Memory B cell (primary cell): ENCODE measurements around the gene TMEM163.
"Not testable (repeated sequence)": the region's sequence is repeated elsewhere in the genome, so short reads cannot be mapped to it uniquely, and the experiment has no call there.

Experiments used
- ATAC-seq: fragments of 150-1000 bp; cut with Tn5 transposase; 2 replicates; pipeline ENCODE4 v1.10.0; 2021; ENCODE audit warnings: low read depth, mild to moderate bottlenecking, moderate library complexity
- DNase-seq, 2 donors: peaks; one replicate each; pipeline ENCODE4 v3.0.0; 2022; ENCODE audit warnings: low spot score in 2 of 2
- H3K27ac Mint-ChIP-seq: one replicate; pipeline ENCODE4 v1.8.0; 2022; ENCODE audit warnings: mild to moderate bottlenecking, moderate library complexity, mixed read lengths
- H3K27me3 Mint-ChIP-seq: one replicate; pipeline ENCODE4 v1.8.0; 2022; ENCODE audit warnings: mixed read lengths
- H3K36me3 Mint-ChIP-seq: one replicate; pipeline ENCODE4 v1.8.0; 2022; ENCODE audit warnings: mild to moderate bottlenecking, mixed read lengths
- H3K4me1 Mint-ChIP-seq: one replicate; pipeline ENCODE4 v1.8.0; 2022; ENCODE audit warnings: mixed read lengths
- H3K4me3 Mint-ChIP-seq: one replicate; pipeline ENCODE4 v1.8.0; 2022; ENCODE audit warnings: mild to moderate bottlenecking, moderate library complexity, mixed read lengths
- H3K9me3 Mint-ChIP-seq: one replicate; pipeline ENCODE4 v1.8.0; 2022; ENCODE audit warnings: mixed read lengths

Gene TMEM163

DNA sequence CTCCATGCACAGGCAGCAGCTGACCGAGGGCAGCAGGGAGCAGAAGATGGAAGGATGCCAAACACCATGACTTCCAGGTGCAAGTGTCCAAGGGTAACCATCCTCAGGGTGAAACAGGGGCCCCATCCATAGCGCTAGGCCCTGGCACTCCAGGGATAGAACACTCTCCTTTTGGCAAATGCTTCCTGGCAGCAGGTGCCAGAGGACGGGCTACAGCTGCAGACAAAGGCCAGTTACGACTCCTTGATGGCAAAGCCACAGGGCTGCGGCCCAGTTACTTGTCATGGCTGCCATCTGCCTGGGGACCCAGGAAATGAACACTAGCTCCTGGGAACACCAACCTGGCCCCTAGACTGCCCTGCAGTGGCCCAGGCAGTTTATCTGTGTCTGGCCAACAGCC lies 178.8 kb downstream of the TMEM163 start:
- ATAC-seq = no peak
- peaks cover 2% of the 10 kb centered on the region for H3K4me1 Mint-ChIP-seq
- H3K36me3 Mint-ChIP-seq = peaks cover 13% of the 10 kb centered on the region
- no peak overlapping the region for H3K4me3 Mint-ChIP-seq
- no peaks in the 10 kb centered on the region for H3K9me3 Mint-ChIP-seq
- no peak for DNase-seq
- H3K27ac Mint-ChIP-seq = no peak overlapping the region
- no peaks in the 10 kb centered on the region for H3K27me3 Mint-ChIP-seq

DNA sequence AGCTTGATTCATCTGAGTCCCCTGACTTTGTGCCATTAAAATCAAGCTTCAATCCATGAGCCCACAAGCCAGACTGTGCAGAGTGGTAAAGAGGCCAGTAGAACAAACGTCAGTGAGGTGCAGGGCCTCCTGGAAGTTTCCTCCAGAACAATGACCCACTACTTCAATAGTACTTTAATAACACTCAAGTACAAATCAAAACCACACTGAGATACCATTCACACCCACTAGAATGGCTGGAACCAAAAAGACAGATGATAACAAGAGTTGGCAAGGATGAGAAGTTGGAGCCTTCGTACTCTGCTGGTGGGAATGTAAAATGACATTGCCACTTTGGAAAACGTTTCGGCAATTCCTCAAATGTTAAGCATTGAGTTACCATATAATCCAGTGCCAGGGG lies 181.1 kb downstream of the TMEM163 start:
- Mint-ChIP-seq H3K36me3 (peaks cover 8% of the 10 kb centered on the region), H3K27ac (no peak overlapping the region), H3K4me3 (no peak overlapping the region), H3K4me1 (no peaks in the 10 kb centered on the region), H3K27me3 (no peaks in the 10 kb centered on the region), H3K9me3 (no peaks in the 10 kb centered on the region)
- ATAC-seq (no peak), DNase-seq (no peak)

- DNase-seq = no peak
- ATAC-seq = no peak
- Mint-ChIP-seq H3K4me3 (no peak overlapping the region), H3K27me3 (no peaks in the 10 kb centered on the region), H3K4me1 (no peaks in the 10 kb centered on the region), H3K9me3 (no peaks in the 10 kb centered on the region), H3K27ac (no peak overlapping the region), H3K36me3 (peaks cover 8% of the 10 kb centered on the region)
Observed at GRCh38 chr2:134537121-134537520, 181.7 kb downstream of the TMEM163 start.

DNA sequence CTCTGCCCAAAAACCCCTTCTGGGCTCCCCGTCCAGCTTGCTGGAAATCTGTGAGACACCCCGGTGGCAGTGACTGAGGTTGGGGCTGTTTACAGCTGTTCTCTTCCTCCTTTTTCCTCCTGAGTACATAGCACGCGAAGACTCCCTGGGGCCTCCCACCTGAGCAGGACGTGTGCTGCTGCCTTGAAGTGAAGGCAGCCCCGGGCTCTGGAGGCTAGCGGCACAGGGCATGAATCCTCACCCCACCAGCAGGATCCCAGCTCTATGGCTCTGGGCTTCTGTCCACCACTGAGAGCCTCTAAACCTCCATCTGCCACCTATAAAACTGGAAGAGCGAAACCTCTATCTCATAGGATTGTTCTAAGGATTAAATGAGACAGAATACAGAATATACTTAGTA lies 182.5 kb downstream of the TMEM163 start:
- Mint-ChIP-seq H3K27me3 (no peaks in the 10 kb centered on the region), H3K4me3 (no peak overlapping the region), H3K36me3 (peaks cover 8% of the 10 kb centered on the region), H3K27ac (no peak overlapping the region), H3K4me1 (no peaks in the 10 kb centered on the region), H3K9me3 (no peaks in the 10 kb centered on the region)
- no peak for ATAC-seq
- no peak for DNase-seq

DNA sequence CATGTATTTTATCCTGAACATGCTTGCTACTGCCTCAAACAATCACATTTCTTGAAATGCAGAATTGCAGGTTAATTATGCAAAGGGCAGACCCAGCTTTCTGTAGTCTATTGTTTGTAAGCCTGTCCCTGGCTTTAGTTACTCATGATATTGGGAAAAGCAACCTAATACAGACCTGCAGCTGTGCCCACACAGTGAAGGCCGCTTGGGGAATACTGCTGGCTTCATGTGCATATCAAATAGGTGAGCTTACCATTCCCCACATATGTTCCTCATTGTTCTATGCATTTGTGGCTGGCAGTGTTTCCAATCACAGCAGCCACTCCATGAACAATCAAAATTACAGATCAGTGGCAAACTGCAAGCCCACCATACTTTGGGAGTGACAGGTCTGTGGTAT lies 186.3 kb downstream of the TMEM163 start:
- no peak for ATAC-seq
- H3K4me3 Mint-ChIP-seq = no peak overlapping the region
- H3K9me3 Mint-ChIP-seq = no peaks in the 10 kb centered on the region
- no peaks in the 10 kb centered on the region for H3K4me1 Mint-ChIP-seq
- H3K27me3 Mint-ChIP-seq = no peaks in the 10 kb centered on the region
- H3K27ac Mint-ChIP-seq = no peak overlapping the region
- no peak for DNase-seq
- peaks cover 2% of the 10 kb centered on the region for H3K36me3 Mint-ChIP-seq

DNA sequence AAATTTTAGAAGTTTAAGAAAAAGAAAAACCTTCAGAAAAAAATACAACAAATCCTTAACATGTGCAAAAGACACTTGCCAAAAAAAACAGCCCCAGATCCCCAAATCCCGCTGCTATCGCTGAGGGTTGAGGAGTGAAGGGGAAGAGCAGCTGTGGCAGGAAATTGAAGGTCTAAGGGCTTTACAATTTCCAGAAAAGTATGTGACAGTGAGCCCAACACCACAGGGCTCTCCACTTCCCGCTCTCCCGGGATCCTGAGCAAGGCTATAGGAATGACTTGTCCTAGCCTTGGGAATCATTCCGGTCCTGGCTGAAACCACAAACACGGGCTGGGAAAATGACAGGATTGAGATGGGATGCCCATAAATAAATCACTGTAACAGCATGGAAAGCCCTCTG lies 191.4 kb downstream of the TMEM163 start:
- ATAC-seq (no peak), DNase-seq (no peak)
- no peaks in the 10 kb centered on the region for H3K27me3 Mint-ChIP-seq
- H3K36me3 Mint-ChIP-seq = peaks cover 2% of the 10 kb centered on the region
- no peak overlapping the region for H3K27ac Mint-ChIP-seq
- H3K4me1 Mint-ChIP-seq = no peaks in the 10 kb centered on the region
- H3K9me3 Mint-ChIP-seq = no peaks in the 10 kb centered on the region
- no peak overlapping the region for H3K4me3 Mint-ChIP-seq

DNA sequence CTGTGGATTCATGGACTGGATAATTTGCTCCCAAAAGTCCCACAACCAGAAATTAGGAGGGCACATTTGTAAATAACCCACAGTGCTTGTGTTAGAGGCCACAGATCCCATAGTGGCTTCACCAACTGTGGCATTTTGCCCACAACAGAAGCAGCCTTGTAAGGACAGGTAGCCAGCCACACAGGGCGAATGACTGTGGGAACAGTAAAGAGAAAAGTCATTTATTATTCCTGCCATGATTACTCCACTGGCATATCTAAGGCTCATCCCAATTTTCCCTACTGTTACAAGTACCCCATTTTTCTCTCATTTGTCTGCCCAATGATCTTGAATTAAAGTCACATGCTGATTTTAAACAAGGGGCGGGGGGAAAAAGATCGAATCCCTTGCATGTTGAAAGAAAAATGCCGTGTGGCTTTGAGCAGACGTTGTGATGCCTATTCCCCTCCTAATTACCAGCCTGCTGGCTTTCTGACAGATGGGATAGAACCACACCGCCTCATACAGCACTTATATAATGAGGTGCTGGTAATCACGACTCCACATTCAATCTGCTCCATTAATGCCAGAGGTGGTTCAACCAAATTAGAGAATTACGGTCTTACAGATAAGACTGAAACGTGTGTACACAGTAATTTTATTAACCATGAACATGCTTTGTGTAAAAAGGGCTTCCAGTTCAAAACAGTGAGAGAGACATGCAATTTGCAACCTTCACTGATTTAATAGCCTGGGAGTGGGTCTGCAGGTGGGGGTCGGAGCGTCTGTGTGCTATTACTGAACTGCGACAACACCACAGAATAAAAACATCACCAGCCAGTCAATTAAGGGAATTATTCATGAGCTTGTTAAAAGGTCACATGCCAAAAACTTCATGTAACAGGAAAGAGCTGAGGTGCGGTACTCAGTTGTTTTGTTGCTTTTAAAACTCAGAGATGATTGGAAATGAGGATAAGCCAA lies 196.0 kb downstream of the TMEM163 start:
- DNase-seq (no peak), ATAC-seq (no peak)
- Mint-ChIP-seq H3K36me3 (peaks cover 4% of the 10 kb centered on the region), H3K27ac (no peak overlapping the region), H3K4me3 (no peak overlapping the region), H3K9me3 (no peaks in the 10 kb centered on the region), H3K4me1 (no peaks in the 10 kb centered on the region), H3K27me3 (no peaks in the 10 kb centered on the region)

- H3K27ac Mint-ChIP-seq = no peak overlapping the region
- ATAC-seq = no peak
- no peak for DNase-seq
- H3K4me1 Mint-ChIP-seq = no peaks in the 10 kb centered on the region
- H3K4me3 Mint-ChIP-seq = no peak overlapping the region
- H3K9me3 Mint-ChIP-seq = no peaks in the 10 kb centered on the region
- H3K27me3 Mint-ChIP-seq = no peaks in the 10 kb centered on the region
- peaks cover 4% of the 10 kb centered on the region for H3K36me3 Mint-ChIP-seq
Observed at GRCh38 chr2:134518101-134518500, 200.7 kb downstream of the TMEM163 start.

DNA sequence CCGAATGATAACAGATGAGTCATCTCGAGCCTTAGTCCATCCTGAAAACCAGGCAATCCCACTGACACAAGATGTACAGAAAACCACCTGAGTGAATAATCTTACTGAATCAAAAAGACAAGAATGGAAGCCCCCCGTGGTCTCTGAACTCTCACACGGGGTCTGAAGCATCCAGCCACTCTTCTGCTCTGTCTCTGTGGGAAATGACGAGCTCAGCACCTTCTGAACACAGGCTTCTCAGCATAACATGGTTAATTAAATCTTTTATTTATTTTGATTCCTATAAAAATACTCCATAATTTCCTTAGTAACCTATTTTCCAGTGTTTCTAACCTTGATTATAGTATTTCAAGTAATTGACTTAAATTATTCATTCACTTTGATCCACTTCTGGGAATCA lies 203.7 kb downstream of the TMEM163 start:
- Mint-ChIP-seq H3K4me1 (no peaks in the 10 kb centered on the region), H3K27me3 (no peaks in the 10 kb centered on the region), H3K4me3 (no peak overlapping the region), H3K9me3 (no peaks in the 10 kb centered on the region), H3K36me3 (peaks cover 8% of the 10 kb centered on the region), H3K27ac (no peak overlapping the region)
- ATAC-seq (no peak), DNase-seq (no peak)

DNA sequence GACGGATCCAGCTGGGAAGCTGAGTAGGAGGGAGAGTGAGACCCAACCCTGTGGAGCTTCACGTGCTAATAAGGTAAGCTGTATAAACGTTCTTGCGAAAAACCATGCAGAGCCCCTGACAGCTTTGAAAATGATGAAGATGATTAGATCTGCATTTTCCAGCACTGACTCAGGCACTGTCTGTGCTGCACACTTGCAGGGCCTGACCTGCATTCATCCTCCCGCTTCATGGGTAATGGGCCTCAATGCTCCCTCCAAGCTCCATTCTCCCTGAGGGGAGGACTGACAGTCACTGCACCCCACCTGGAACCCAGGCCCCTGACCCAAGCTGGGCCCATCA lies 205.4 kb downstream of the TMEM163 start:
- DNase-seq (no peak), ATAC-seq (no peak)
- Mint-ChIP-seq H3K36me3 (peaks cover 6% of the 10 kb centered on the region), H3K4me1 (no peaks in the 10 kb centered on the region), H3K9me3 (no peaks in the 10 kb centered on the region), H3K27ac (no peak overlapping the region), H3K27me3 (no peaks in the 10 kb centered on the region), H3K4me3 (no peak overlapping the region)

DNA sequence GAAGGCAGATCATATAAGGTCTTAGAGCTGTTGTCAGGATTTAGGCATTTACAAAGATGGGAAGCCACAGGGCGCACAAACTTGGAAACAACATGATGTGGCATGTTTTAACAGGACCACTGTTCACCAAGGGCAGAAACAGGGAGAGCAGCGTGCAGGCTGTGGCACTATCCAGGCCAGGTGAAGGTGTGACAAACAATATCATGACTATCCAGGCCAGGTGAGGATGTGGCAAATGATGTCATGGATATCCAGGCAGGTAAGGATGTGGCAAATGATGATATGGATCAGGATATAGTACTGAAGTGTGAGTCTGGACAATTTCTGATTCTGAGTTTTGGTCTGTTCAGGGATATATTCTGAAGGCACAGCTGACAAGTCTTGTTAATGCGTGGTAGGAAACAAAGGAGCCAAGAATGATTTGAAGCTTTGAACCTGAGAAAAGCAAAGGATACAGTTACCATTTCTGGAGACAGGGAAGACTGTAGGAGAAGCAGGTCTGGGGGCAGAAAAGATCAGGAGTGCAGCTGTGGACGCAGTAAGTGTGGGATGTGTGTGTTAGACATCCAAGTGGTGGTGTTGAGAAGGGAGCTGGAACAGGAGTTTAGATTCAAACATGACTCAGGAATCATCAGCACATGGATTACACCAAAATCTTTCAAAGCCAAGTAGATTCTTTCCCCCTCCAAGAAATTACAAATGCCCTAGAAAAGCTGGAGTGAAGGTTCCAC lies 205.9 kb downstream of the TMEM163 start:
- Mint-ChIP-seq H3K4me1 (no peaks in the 10 kb centered on the region), H3K4me3 (no peak overlapping the region), H3K27ac (peak overlapping the region; percentile 22), H3K27me3 (no peaks in the 10 kb centered on the region), H3K36me3 (peaks cover 6% of the 10 kb centered on the region), H3K9me3 (no peaks in the 10 kb centered on the region)
- DNase-seq = no peak
- ATAC-seq = no peak

DNA sequence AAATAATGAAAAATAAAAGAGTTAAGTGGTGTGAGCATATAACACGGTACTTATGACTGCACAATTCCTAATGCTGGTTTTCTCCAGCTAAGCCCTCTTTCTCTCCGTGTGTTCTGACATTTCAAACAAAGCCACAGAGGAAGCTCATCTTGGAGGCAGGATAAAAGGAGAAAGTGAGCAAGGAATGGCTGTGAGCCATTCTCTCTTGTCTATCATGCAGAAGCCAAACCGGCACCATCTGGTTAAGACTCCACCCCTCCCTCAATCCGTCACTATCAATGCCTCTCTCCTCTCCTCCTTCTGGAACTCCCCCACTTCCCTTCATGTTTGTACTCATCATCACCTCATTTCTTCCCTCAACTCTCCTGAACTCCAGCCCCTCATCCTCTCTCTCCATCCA lies 210.4 kb downstream of the TMEM163 start:
- Mint-ChIP-seq H3K9me3 (no peaks in the 10 kb centered on the region), H3K4me3 (no peak overlapping the region), H3K4me1 (no peaks in the 10 kb centered on the region), H3K27ac (no peak overlapping the region), H3K27me3 (no peaks in the 10 kb centered on the region), H3K36me3 (peaks cover 7% of the 10 kb centered on the region)
- DNase-seq = no peak
- ATAC-seq = no peak

DNA sequence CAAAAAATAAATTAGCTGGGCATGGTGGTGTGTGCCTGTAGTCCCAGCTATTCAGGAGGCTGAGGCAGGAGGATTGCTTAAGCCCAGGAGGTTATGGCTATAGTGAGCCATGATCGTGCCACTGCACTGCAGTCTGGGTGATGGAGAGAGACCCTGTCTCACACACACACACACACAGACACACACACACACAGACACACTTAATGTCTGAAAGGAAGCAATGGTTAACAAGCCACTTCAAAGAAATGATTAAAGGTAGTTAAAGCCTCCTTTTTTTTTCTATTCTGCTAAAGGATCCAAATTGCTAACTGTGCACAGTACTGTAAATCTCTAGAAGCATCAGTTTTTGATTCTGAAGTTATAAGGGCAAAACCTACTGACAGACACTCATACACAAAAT lies 211.1 kb downstream of the TMEM163 start:
- no peaks in the 10 kb centered on the region for H3K9me3 Mint-ChIP-seq
- DNase-seq = no peak
- no peaks in the 10 kb centered on the region for H3K4me1 Mint-ChIP-seq
- H3K4me3 Mint-ChIP-seq = no peak overlapping the region
- H3K36me3 Mint-ChIP-seq = peaks cover 4% of the 10 kb centered on the region
- ATAC-seq = no peak
- H3K27ac Mint-ChIP-seq = no peak overlapping the region
- H3K27me3 Mint-ChIP-seq = no peaks in the 10 kb centered on the region

DNA sequence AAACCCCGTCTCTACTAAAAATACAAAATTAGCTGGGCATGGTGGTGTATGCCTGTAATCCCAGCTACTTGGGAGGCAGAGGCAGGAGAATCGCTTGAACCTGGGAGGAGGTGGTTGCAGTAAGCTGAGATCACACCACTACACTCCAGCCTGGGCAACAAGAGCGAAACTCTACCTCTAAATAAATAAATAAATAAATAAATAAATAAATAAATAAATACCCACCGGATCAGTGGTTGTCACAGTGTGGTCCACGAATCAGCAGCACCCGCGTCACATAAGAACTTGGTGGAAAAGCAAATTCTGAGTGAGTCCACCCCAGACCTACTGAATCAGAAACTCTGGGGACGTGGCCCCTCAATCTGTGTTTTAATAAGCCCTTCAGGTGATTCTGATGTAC lies 211.6 kb downstream of the TMEM163 start:
- H3K36me3 Mint-ChIP-seq, ATAC-seq, H3K4me3 Mint-ChIP-seq, H3K9me3 Mint-ChIP-seq, H3K27me3 Mint-ChIP-seq, DNase-seq, H3K27ac Mint-ChIP-seq, H3K4me1 Mint-ChIP-seq: not testable (repeated sequence)

DNA sequence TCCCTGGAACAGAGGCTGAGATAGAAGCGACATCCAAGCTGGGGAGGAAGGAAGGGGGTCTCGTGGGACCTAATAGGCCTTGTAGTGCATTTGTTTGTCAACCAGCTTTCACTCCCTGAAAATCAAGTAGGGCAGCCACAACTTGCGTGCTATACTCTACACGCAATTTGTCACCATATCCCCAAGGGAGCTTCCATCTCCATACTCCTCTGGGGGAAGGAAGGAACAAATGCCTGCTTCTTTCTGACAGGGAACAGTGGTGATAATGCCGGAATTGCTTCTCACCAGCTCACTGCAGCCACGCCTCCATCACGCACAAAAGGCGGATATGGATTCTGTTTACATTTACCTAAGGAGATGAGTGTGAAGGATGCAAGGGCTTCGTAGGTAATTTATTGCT lies 213.4 kb downstream of the TMEM163 start:
- ATAC-seq (no peak), DNase-seq (no peak)
- Mint-ChIP-seq H3K36me3 (peaks cover 8% of the 10 kb centered on the region), H3K27ac (no peak overlapping the region), H3K27me3 (no peaks in the 10 kb centered on the region), H3K4me1 (no peaks in the 10 kb centered on the region), H3K9me3 (no peaks in the 10 kb centered on the region), H3K4me3 (no peak overlapping the region)
